Tibial artery (tissue), 4 donors: ENCODE data around the gene INHBB.

Source experiments
- DNase-seq, 2 donors: peaks; one replicate each; pipeline ENCODE4 v3.0.0-alpha.2; 2019
- H3K27ac ChIP-seq, 2 donors: fragments of 200-600 bp; sonication (generic) in 1 of 2; 1 replicate in 1 of 2; 2 replicates in 1 of 2; pipeline ENCODE4 v1.5.1; 2018 to 2019; ENCODE audit warnings: mild to moderate bottlenecking in 1 of 2
- H3K27me3 ChIP-seq, 2 donors: fragments of 200-600 bp; sonication (generic) in 1 of 2; one replicate each; pipeline versions ENCODE4 v1.5.1 to v1.6.0; 2016 to 2019
- H3K36me3 ChIP-seq, 3 donors: fragments of 200-600 bp; sonication (generic) in 2 of 3; one replicate each; pipeline ENCODE4 v1.5.1; 2016 to 2019; ENCODE audit warnings: mild to moderate bottlenecking in 2 of 3
- H3K4me1 ChIP-seq, 4 donors: fragments of 200-600 bp; sonication (generic) in 2 of 4; 1 replicate in 3 of 4; 2 replicates in 1 of 4; pipeline ENCODE4 v1.5.1; 2016 to 2019
- H3K4me3 ChIP-seq, 2 donors: fragments of 200-600 bp; sonication (generic) in 1 of 2; 1 replicate in 1 of 2; 2 replicates in 1 of 2; pipeline ENCODE4 v1.5.1; 2018 to 2019; ENCODE audit warnings: mild to moderate bottlenecking in 2 of 2
- H3K9me3 ChIP-seq, 3 donors: fragments of 200-600 bp; sonication (generic) in 1 of 3; one replicate each; pipeline ENCODE4 v1.5.1; 2016 to 2019
- intact Hi-C: fragments of 100-400 bp; cut with DNase I; formaldehyde crosslinking; loops from one replicate; pipeline ENCODE4 v1.15.0; 2023; ENCODE audit warnings: low total_unique reads
- TF ChIP-seq, protein P1 (sequence below), 2 experiments: fragments of 200-600 bp in 1 of 2; fragments of 450-650 bp in 1 of 2; IDR thresholded peaks; one replicate each; pipeline ENCODE4 v1.5.1; 2017 to 2019; ENCODE audit warnings: antibody characterized with exemption in 2 of 2, mild to moderate bottlenecking in 1 of 2, moderate library complexity in 1 of 2

The INHBB gene

DNA sequence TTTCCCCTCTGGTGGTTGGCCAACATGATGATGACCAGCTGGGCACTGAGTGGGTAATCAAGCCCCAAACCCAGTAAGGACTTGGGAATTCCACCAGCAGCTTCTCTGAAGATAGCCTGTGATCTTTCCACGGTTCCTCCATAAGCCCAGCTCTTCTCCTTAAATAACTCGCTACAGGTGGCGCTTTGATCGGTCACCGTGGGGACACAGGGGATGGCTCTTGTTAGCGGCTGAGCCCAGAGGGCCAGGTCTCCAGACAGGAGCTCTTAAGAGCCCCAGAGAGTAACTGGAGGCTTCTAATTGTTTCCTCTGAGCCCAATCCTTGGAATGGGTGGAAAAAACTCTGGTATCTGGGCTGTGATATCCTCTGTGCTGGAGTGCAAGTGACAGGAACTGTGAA lies 13.6 kb upstream of the INHBB start:
- Histone ChIP-seq H3K9me3 (no peaks in the 10 kb centered on the region), H3K27me3 (peaks cover 0 to 29% of the 10 kb centered on the region in 2 donors), H3K4me1 (no peaks in the 10 kb centered on the region), H3K36me3 (no peaks in the 10 kb centered on the region), H3K27ac (no peak overlapping the region), H3K4me3 (no peak overlapping the region)
- DNase-seq: no peak
- intact Hi-C loops: no loop called here
- TF ChIP-seq, protein P1, sequence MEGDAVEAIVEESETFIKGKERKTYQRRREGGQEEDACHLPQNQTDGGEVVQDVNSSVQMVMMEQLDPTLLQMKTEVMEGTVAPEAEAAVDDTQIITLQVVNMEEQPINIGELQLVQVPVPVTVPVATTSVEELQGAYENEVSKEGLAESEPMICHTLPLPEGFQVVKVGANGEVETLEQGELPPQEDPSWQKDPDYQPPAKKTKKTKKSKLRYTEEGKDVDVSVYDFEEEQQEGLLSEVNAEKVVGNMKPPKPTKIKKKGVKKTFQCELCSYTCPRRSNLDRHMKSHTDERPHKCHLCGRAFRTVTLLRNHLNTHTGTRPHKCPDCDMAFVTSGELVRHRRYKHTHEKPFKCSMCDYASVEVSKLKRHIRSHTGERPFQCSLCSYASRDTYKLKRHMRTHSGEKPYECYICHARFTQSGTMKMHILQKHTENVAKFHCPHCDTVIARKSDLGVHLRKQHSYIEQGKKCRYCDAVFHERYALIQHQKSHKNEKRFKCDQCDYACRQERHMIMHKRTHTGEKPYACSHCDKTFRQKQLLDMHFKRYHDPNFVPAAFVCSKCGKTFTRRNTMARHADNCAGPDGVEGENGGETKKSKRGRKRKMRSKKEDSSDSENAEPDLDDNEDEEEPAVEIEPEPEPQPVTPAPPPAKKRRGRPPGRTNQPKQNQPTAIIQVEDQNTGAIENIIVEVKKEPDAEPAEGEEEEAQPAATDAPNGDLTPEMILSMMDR (IDR thresholded peaks at IDR 0.05): no peak

DNA sequence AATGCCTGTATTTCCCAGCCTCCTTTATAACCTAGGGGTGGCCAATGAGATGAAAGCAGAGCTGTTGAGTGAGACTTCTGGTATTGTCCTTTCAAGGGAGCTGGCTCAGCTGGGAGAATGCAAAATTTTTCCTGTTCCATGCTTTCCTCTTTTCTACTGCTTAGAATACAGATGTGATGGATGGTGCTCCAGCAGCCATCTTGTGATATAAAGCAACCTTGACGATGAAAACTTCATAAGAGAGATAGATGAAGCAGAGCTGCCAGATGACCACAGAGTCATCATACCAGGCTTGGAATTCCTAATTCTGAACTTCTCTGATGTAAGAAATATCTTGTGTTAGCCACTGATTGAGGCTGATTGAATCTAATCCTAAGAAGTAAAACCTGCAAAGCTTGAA lies 11.9 kb upstream of the INHBB start:
- DNase-seq: no peak
- no peaks in the 10 kb centered on the region for H3K9me3 ChIP-seq
- H3K36me3 ChIP-seq: no peaks in the 10 kb centered on the region
- no peak overlapping the region for H3K27ac ChIP-seq
- TF ChIP-seq, protein P1 (IDR thresholded peaks at IDR 0.05): no peak
- intact Hi-C loops: no loop called here
- no peak overlapping the region for H3K4me3 ChIP-seq
- H3K27me3 ChIP-seq: peaks cover 0 to 33% of the 10 kb centered on the region in 2 donors
- no peaks in the 10 kb centered on the region for H3K4me1 ChIP-seq

DNA sequence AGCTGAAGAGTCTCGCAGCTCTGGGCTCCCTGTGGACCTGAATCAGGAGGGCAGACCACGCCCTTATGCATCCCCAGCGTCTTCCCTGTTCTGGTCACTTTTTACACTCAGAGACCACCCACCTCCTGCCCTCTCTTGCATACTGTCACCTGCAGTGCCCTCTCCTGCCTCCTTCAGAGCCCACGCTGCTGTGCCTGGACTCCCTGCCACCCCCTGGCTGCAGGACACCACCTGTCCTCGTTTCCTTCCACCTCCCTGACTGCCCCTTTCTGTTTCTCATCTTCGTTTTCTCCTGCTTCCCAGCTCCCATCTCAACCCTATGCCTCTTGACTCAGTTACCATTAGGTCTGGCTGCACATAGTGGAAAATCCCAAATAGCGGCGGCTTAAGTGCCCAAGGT lies 9.2 kb upstream of the INHBB start:
- Histone ChIP-seq H3K27ac (no peak overlapping the region), H3K27me3 (peaks cover 0 to 53% of the 10 kb centered on the region in 2 donors), H3K36me3 (no peaks in the 10 kb centered on the region), H3K4me1 (no peaks in the 10 kb centered on the region), H3K9me3 (no peaks in the 10 kb centered on the region), H3K4me3 (no peak overlapping the region)
- TF ChIP-seq, protein P1 (IDR thresholded peaks at IDR 0.05): no peak
- intact Hi-C loops: no loop called here
- no peak for DNase-seq

DNA sequence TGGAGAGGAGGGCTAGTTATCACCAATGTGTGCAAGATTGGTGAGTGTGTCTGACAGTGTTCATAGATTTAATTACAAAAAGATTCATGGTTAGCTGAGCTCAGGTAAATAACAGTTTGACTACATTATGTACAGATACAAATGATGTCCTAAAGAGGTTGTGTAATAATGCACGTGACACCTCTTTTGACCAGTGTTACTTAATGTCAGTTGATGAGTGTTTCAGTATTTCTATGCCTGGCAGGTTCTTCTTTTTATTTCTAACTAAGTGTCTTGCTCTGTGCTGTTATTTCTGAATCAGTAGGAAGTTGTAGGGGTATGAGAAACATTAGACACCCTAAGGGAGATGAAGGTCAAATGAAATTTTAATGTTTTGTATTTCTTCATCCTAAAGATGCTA lies 7.9 kb upstream of the INHBB start:
- TF ChIP-seq, protein P1 (IDR thresholded peaks at IDR 0.05): no peak
- H3K27ac ChIP-seq: no peak overlapping the region
- DNase-seq: no peak

DNA sequence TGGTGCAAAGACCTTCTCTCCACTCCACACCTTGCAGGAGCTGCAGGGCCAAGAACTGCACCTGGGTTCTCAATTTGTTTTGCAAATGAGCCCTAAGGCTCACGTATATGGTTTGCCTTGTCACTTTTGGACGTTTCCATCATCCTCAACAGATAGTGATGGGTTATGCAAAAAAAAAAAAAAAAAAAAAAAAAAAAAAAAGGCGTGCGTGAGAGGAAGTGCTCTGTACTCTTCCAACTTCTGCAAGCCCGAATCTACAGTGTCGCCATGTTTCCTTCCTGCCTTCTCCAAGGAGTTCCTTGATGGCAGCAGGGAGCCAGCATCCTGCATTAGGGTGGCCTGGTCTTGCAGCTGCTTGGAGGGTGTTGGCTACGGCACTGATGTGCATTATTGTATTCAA lies 4.0 kb upstream of the INHBB start:
- intact Hi-C loops: loop anchor here (1.0 to 10.0 kb wide), 4 partner anchors 95 to 733 kb away; no protein-coding TSS in a partner anchor
- Histone ChIP-seq H3K27me3 (peaks cover 0 to 64% of the 10 kb centered on the region in 2 donors), H3K4me1 (peaks cover 0 to 34% (median 29%) of the 10 kb centered on the region in 4 donors)

More for the DNA sequence above, 7.9 kb upstream of the INHBB start:
- Histone ChIP-seq H3K4me1 (peaks cover 0 to 3% (median 2%) of the 10 kb centered on the region in 4 donors), H3K4me3 (no peak overlapping the region), H3K36me3 (no peaks in the 10 kb centered on the region), H3K9me3 (no peaks in the 10 kb centered on the region), H3K27me3 (peaks cover 0 to 64% of the 10 kb centered on the region in 2 donors)
- intact Hi-C loops: no loop called here

More for the DNA sequence above, 4.0 kb upstream of the INHBB start:
- TF ChIP-seq, protein P1 (IDR thresholded peaks at IDR 0.05): no peak
- H3K4me3 ChIP-seq: no peak overlapping the region
- no peaks in the 10 kb centered on the region for H3K9me3 ChIP-seq
- H3K36me3 ChIP-seq: no peaks in the 10 kb centered on the region
- H3K27ac ChIP-seq: no peak overlapping the region
- no peak for DNase-seq
